Raji (cell line): ENCODE measurements around the gene ZNF827.

Experiments
- POLR2A ChIP-seq: IDR thresholded peaks from 2 replicates; pipeline ENCODE4 v1.6.1; 2011; ENCODE audit warnings: low read depth, low read length, control low read depth; ENCODE audit not compliant: insufficient read depth

The ZNF827 gene

GRCh38 chr4:145936997-145937901 is 1.4 kb downstream of the ZNF827 start:
- TF ChIP-seq POLR2A, result peak; percentile 60

- TF ChIP-seq POLR2A, result peak; percentile 42
Observed at GRCh38 chr4:145936142-145936996, 2.3 kb downstream of the ZNF827 start.

DNA sequence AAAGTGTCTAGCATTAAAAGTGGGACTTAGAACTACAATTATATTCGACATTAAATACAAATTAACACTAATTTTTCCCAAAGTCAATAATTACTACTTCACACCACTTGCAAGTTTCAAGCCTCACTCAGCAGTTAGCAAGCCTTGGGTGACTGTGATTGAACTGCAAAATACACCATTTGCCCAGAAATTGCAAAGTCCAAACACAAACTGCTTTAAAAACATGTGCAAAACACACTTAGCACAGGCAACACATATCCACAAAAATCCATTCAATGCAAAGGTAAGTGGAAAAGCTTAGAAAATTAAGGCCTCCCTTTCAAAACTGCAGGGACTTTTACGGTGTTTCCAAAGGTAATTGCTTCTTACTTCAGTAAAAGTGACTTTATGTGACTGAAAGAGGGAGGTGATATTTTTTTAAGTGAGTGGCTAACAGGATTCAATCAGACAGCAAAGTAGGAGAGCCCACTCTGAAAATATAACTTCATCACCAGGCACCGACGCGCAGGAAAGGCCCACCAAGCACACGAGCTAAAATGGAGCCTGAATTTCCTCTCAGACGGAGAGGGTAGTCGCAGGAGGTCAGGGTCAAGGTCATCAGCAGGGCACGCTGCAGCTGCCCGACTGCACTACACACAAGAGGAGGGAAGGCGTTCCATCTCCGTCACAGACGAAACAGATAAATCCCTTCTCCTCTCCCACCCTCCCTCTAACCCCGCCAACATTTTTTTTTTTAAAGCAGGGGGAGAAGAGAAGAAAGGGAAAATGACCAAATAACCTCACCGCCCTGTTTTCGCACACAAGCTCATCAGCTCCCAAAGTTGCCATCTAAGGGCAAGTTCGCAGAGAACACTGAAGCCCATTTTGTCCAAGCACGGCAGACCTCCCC is 3.1 kb downstream of the ZNF827 start:
- TF ChIP-seq POLR2A, result no peak

- no peak for TF ChIP-seq POLR2A
Observed at GRCh38 chr4:145934434-145935047, 4.1 kb downstream of the ZNF827 start.

GRCh38 chr4:145933134-145933533 is 5.5 kb downstream of the ZNF827 start:
- TF ChIP-seq POLR2A, result no peak

DNA sequence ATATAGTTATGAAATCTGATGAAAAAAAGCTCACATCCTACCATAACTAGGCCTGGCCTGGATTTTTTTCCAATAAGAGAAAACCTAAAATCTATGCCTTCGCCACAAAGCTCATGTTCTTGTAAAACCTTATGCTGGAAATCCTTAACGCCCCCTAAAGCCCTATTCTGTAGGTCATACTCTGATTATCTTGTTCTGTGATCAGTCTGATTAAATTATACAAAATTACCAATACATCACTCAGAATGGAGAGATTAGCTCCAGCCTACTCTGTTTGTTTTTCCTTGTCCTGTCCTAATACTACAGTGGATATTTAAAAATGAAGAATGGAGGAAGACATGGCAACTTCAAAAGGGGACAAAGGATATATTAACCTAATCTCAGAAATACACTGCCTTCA is 7.2 kb downstream of the ZNF827 start:
- TF ChIP-seq POLR2A, result no peak

DNA sequence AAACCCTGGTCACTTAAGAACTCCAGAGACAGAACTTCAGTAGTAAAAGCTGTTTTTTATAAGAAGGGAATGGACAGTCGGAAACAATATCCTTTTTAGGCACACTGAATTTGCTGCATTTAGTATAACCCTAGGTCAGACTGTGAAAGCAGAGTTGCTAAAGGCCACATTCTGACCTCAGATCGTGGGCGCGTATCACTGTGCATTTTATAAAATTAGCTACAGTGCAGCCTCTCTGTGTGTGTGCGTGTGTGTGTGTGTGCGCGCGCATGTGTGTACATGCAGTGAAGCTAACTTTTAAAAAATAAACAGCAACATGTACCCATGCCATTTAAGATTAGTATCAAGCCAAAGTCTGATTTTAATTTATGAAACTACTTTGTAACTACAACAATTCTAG is 8.0 kb downstream of the ZNF827 start:
- TF ChIP-seq POLR2A, result no peak

- no peak for TF ChIP-seq POLR2A
Observed at GRCh38 chr4:145929415-145930178, 9.0 kb downstream of the ZNF827 start.

- no peak for TF ChIP-seq POLR2A
Observed at GRCh38 chr4:145928748-145929147, 9.9 kb downstream of the ZNF827 start.

DNA sequence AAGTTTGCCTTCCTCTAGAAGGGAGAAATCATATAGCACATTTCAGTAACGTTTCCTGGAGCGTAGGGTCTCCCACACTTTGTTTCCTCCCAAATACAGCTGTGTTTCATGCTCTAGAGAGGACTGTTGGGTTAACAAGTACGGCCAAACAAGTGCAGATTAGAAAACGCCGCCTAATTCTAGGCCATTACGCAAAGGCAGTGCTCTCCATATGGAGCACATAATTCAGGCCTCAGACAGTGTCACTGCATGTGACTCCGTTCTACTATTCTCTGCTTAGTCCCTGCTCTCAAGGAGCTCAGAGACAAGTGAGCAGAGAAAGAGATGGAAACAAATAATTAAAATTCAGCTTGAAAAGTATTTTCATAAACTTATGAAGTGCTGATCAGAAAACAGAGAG is 11.6 kb downstream of the ZNF827 start:
- TF ChIP-seq POLR2A, result no peak

- TF ChIP-seq POLR2A, result no peak
Observed at GRCh38 chr4:145921231-145921630, 17.4 kb downstream of the ZNF827 start.

- no peak for TF ChIP-seq POLR2A
Observed at GRCh38 chr4:145920205-145920604, 18.4 kb downstream of the ZNF827 start.

- no peak for TF ChIP-seq POLR2A
Observed at GRCh38 chr4:145912376-145912775, 26.2 kb downstream of the ZNF827 start.

GRCh38 chr4:145909773-145910172 is 28.9 kb downstream of the ZNF827 start:
- TF ChIP-seq POLR2A, result no peak

DNA sequence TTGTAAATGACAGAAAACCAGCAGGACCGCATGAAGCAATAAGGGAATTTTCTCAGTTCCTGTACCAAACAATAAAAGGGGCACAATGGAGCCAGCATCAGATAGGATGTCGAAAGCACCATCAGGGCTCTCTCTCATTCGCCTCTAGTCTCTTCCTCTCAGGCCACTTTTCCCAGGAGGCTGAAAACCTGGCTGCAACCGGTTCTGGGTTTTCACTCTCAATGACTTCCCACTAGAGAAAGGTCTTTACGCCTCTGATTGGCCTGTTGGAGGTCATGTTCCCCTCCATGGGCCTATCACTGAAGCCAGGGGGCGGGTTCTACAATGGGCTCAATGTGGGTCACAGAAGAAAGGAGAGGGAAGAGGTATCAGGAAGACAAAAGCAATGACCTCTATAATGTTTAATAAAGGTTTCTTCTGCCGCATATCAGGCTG is 29.3 kb downstream of the ZNF827 start:
- TF ChIP-seq POLR2A, result no peak
